ENCODE results near the gene TOM1L2.

The TOM1L2 gene

GRCh38 chr17:17830269-17830567, 142.0 kb downstream of the TOM1L2 start:
- Histone ChIP-seq H2AFZ (ENCODE audit: low read length) (no peak overlapping the region), H3F3A (ENCODE audit: insufficient read depth, low read length) (peaks cover 21% of the 10 kb centered on the region), H3K9ac (ENCODE audit: low read length) (no peak overlapping the region), H3K36me3 (replicated peaks; ENCODE audit: insufficient read depth, low read length) (no peaks in the 10 kb centered on the region), H3K4me1 (ENCODE audit: low read length) (peaks cover 29% of the 10 kb centered on the region), H3K27ac (ENCODE audit: low read length) (peak overlapping the region; percentile 79; the same call in 1 of the 2 replicates), H3K9me2 (replicated peaks; ENCODE audit: insufficient read depth, low read length) (no peaks in the 10 kb centered on the region), H3K79me2 (ENCODE audit: low read length) (peaks cover 77% of the 10 kb centered on the region), H4K20me1 (ENCODE audit: insufficient read depth, low read length) (no peaks in the 10 kb centered on the region), H3K9me3 (replicated peaks; ENCODE audit: insufficient read depth, low read length) (no peaks in the 10 kb centered on the region), H3K4me3 (ENCODE audit: low read length) (no peak overlapping the region), H3K4me2 (ENCODE audit: low read depth, low read length) (no peak overlapping the region), H3K27me3 (replicated peaks; ENCODE audit: insufficient read depth, low read length) (no peaks in the 10 kb centered on the region)
- TF ChIP-seq EZH2 (optimal IDR thresholded peaks at IDR 0.05; ENCODE audit: low read depth, low read length), result no peak
- TF ChIP-seq EZH2phosphoT487 (IDR thresholded peaks at IDR 0.05; ENCODE audit: low read length), result no peak
- no peak for TF ChIP-seq CTCF (IDR thresholded peaks at IDR 0.05; ENCODE audit: low read length)
- DNase-seq, result no peak

GRCh38 chr17:17827826-17828621, 144.2 kb downstream of the TOM1L2 start:
- peaks cover 75% of the 10 kb centered on the region for H3K79me2 ChIP-seq (ENCODE audit: low read length)
- no peak overlapping the region for H3K9ac ChIP-seq (ENCODE audit: low read length)
- peaks cover 33% of the 10 kb centered on the region for H3K4me1 ChIP-seq (ENCODE audit: low read length)
- H3K4me3 ChIP-seq (ENCODE audit: low read length), result no peak overlapping the region
- no peak for DNase-seq
- H3K36me3 ChIP-seq (replicated peaks; ENCODE audit: insufficient read depth, low read length), result no peaks in the 10 kb centered on the region
- no peaks in the 10 kb centered on the region for H3K9me3 ChIP-seq (replicated peaks; ENCODE audit: insufficient read depth, low read length)
- H2AFZ ChIP-seq (ENCODE audit: low read length), result no peak overlapping the region
- no peaks in the 10 kb centered on the region for H4K20me1 ChIP-seq (ENCODE audit: insufficient read depth, low read length)
- no peak overlapping the region for H3K27ac ChIP-seq (ENCODE audit: low read length)
- no peaks in the 10 kb centered on the region for H3K27me3 ChIP-seq (replicated peaks; ENCODE audit: insufficient read depth, low read length)
- peaks cover 16% of the 10 kb centered on the region; the same call in 1 of the 2 replicates for H3F3A ChIP-seq (ENCODE audit: insufficient read depth, low read length)
- H3K9me2 ChIP-seq (replicated peaks; ENCODE audit: insufficient read depth, low read length), result no peaks in the 10 kb centered on the region
- H3K4me2 ChIP-seq (ENCODE audit: low read depth, low read length), result no peak overlapping the region
- TF ChIP-seq CTCF (IDR thresholded peaks at IDR 0.05; ENCODE audit: low read length) (no peak), EZH2 (optimal IDR thresholded peaks at IDR 0.05; ENCODE audit: low read depth, low read length) (no peak), EZH2phosphoT487 (IDR thresholded peaks at IDR 0.05; ENCODE audit: low read length) (no peak)

- H3K9ac ChIP-seq (ENCODE audit: low read length), result no peak overlapping the region
- peaks cover 77% of the 10 kb centered on the region for H3K79me2 ChIP-seq (ENCODE audit: low read length)
- TF ChIP-seq EZH2phosphoT487 (IDR thresholded peaks at IDR 0.05; ENCODE audit: low read length) (no peak), CTCF (IDR thresholded peaks at IDR 0.05; ENCODE audit: low read length) (no peak), EZH2 (optimal IDR thresholded peaks at IDR 0.05; ENCODE audit: low read depth, low read length) (no peak)
- no peaks in the 10 kb centered on the region for H3K9me3 ChIP-seq (replicated peaks; ENCODE audit: insufficient read depth, low read length)
- no peaks in the 10 kb centered on the region for H3K9me2 ChIP-seq (replicated peaks; ENCODE audit: insufficient read depth, low read length)
- H4K20me1 ChIP-seq (ENCODE audit: insufficient read depth, low read length), result no peaks in the 10 kb centered on the region
- no peak overlapping the region for H3K27ac ChIP-seq (ENCODE audit: low read length)
- H3K27me3 ChIP-seq (replicated peaks; ENCODE audit: insufficient read depth, low read length), result no peaks in the 10 kb centered on the region
- no peaks in the 10 kb centered on the region for H3K36me3 ChIP-seq (replicated peaks; ENCODE audit: insufficient read depth, low read length)
- H3K4me3 ChIP-seq (ENCODE audit: low read length), result no peak overlapping the region
- H3K4me1 ChIP-seq (ENCODE audit: low read length), result peaks cover 41% of the 10 kb centered on the region
- peaks cover 16% of the 10 kb centered on the region; the same call in 1 of the 2 replicates for H3F3A ChIP-seq (ENCODE audit: insufficient read depth, low read length)
- no peak overlapping the region for H3K4me2 ChIP-seq (ENCODE audit: low read depth, low read length)
- no peak for DNase-seq
- no peak overlapping the region for H2AFZ ChIP-seq (ENCODE audit: low read length)
Measured at GRCh38 chr17:17826942-17827785, 145.0 kb downstream of the TOM1L2 start.

Data from MM.1S (cell line).